ENCODE data around the gene USF2.

The USF2 gene

DNA sequence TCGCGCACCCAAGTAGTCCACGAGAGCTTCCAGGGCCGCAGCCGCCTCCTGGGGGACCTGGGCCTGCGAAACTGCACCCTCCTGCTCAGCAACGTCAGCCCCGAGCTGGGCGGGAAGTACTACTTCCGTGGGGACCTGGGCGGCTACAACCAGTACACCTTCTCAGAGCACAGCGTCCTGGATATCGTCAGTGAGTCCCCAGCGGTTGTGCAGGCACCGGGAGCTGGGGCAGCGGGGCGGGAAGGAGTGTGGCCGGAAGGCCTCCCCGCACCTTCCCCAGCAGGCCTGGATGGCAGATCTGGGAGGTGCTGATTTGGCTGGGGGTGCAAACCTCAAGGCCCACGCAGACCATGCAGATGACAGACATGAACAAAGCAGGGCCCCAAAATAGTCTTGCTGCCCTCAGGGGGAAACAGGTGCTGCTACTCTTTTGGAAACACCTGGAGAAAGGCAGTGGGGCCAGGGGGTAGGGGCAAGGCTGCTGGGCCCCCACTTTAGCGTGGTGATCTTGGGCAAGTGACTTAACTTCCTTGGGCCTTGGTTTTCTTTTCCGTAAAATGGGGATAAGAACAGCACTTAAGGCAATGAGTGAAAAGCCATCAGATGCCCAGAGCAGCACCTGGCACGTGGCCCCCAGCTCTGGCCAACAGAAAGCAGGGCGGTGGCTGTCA, 27.2 kb downstream of the USF2 start:
- no peak for TF ChIP-seq FOXP2 (optimal IDR thresholded peaks at IDR 0.05; ENCODE audit: control extremely low read depth, extremely low read length, insufficient read depth)
- no peak for TF ChIP-seq POLR2AphosphoS5 (IDR thresholded peaks at IDR 0.05; ENCODE audit: borderline replicate concordance, low read depth, low read length)
- TF ChIP-seq EZH2 (IDR thresholded peaks at IDR 0.05) = no peak
- no peaks in the 10 kb centered on the region for H3K9me3 ChIP-seq (ENCODE audit: low read depth, low read length)
- no peak overlapping the region for H3K27ac ChIP-seq
- DNase-seq (ENCODE audit: low read depth, low spot score) = no peak
- H3K9ac ChIP-seq (ENCODE audit: insufficient read length) = no peak overlapping the region
- no peak overlapping the region for H3K4me3 ChIP-seq
- H3K36me3 ChIP-seq (ENCODE audit: insufficient read depth, low read length) = no peaks in the 10 kb centered on the region

DNA sequence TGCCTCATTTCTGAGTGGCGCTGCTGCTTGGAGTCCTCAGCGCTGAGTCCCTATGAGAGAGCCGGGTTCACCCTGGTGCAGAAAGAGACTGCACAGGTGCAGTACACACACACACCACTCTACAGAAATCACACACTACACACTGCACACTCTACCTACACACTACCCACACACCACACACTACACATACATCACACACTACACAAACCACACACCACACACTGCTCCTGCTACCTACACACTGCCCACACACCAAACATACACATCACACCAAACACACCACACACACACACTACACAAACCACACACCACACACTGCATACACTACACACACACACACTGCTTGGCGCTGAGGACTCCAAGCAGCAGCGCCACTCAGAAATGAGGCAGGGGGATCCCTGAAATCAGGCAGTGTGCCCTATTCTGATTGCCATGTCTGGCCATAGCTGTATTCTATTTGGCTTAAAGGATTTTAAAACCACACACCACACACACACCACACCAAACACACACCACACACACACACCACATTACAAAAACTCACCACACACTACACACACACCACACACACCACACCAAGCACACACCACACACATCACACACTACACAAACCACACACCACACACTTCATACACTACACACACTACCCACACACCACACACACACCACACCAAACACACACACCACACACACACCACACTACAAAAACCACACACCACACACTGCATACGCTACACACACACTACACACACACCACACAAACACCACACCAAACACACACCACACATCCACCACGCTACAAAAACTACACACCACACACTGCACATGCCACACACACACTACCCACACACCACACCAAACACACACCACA, 28.1 kb downstream of the USF2 start:
- no peak for TF ChIP-seq FOXP2 (optimal IDR thresholded peaks at IDR 0.05; ENCODE audit: control extremely low read depth, extremely low read length, insufficient read depth)
- no peak for TF ChIP-seq POLR2AphosphoS5 (IDR thresholded peaks at IDR 0.05; ENCODE audit: borderline replicate concordance, low read depth, low read length)
- no peak for TF ChIP-seq EZH2 (IDR thresholded peaks at IDR 0.05)
- no peak overlapping the region for H3K9ac ChIP-seq (ENCODE audit: insufficient read length)
- no peak for DNase-seq (ENCODE audit: low read depth, low spot score)
- no peaks in the 10 kb centered on the region for H3K9me3 ChIP-seq (ENCODE audit: low read depth, low read length)
- H3K27ac ChIP-seq = no peak overlapping the region
- H3K4me3 ChIP-seq = no peak overlapping the region
- no peaks in the 10 kb centered on the region for H3K36me3 ChIP-seq (ENCODE audit: insufficient read depth, low read length)

DNA sequence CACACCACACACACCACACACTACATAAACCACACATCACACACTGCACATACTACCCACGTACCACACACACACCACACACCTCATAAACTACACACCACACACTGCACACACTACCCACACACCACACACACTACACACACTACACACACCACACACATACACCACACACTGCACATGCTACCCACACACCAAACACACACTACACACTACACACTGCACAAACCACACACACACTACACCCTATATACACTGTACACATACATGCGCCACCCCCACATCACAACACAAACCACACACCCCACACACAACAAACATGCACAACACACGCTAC, 28.7 kb downstream of the USF2 start:
- no peaks in the 10 kb centered on the region for H3K36me3 ChIP-seq (ENCODE audit: insufficient read depth, low read length)
- H3K9me3 ChIP-seq (ENCODE audit: low read depth, low read length) = no peaks in the 10 kb centered on the region
- no peak overlapping the region for H3K9ac ChIP-seq (ENCODE audit: insufficient read length)
- no peak for TF ChIP-seq EZH2 (IDR thresholded peaks at IDR 0.05)
- no peak for TF ChIP-seq FOXP2 (optimal IDR thresholded peaks at IDR 0.05; ENCODE audit: control extremely low read depth, extremely low read length, insufficient read depth)
- TF ChIP-seq POLR2AphosphoS5 (IDR thresholded peaks at IDR 0.05; ENCODE audit: borderline replicate concordance, low read depth, low read length) = no peak
- DNase-seq (ENCODE audit: low read depth, low spot score) = no peak
- no peak overlapping the region for H3K27ac ChIP-seq
- H3K4me3 ChIP-seq = no peak overlapping the region

DNA sequence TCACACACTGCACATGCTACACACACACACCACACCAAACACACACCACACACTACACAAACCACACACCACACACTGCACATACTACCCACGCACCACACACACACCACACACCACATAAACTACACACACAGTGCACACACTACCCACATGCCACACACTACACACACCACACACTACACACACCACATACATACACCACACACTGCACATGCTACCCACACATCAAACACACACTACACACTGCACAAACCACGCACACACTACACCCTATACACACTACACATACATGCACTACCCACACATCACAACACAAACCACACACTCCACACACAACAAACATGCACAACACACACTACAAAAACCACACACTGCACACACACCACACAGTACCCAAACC, 29.2 kb downstream of the USF2 start:
- no peaks in the 10 kb centered on the region for H3K9me3 ChIP-seq (ENCODE audit: low read depth, low read length)
- no peak overlapping the region for H3K9ac ChIP-seq (ENCODE audit: insufficient read length)
- DNase-seq (ENCODE audit: low read depth, low spot score) = no peak
- no peak overlapping the region for H3K4me3 ChIP-seq
- no peak overlapping the region for H3K27ac ChIP-seq
- TF ChIP-seq FOXP2 (optimal IDR thresholded peaks at IDR 0.05; ENCODE audit: control extremely low read depth, extremely low read length, insufficient read depth) (no peak), POLR2AphosphoS5 (IDR thresholded peaks at IDR 0.05; ENCODE audit: borderline replicate concordance, low read depth, low read length) (no peak), EZH2 (IDR thresholded peaks at IDR 0.05) (no peak)
- H3K36me3 ChIP-seq (ENCODE audit: insufficient read depth, low read length) = no peaks in the 10 kb centered on the region

DNA sequence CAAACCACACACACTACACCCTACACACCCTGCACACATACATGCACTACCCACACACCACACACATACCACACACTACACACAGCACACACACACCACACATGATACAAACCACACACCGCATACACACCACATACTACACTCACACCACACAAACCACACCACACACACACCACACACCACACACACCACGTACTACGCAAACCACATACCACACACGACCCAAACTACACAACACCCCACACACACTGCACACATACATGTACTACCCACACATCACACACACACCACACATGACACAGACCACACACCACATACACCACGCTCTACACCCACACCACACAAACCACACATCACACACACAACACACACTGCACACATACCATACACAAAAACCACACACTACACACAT, 29.8 kb downstream of the USF2 start:
- H3K27ac ChIP-seq = no peak overlapping the region
- DNase-seq (ENCODE audit: low read depth, low spot score) = no peak
- H3K4me3 ChIP-seq = no peak overlapping the region
- TF ChIP-seq POLR2AphosphoS5 (IDR thresholded peaks at IDR 0.05; ENCODE audit: borderline replicate concordance, low read depth, low read length) (no peak), FOXP2 (optimal IDR thresholded peaks at IDR 0.05; ENCODE audit: control extremely low read depth, extremely low read length, insufficient read depth) (no peak), EZH2 (IDR thresholded peaks at IDR 0.05) (no peak)
- no peak overlapping the region for H3K9ac ChIP-seq (ENCODE audit: insufficient read length)
- no peaks in the 10 kb centered on the region for H3K9me3 ChIP-seq (ENCODE audit: low read depth, low read length)
- no peaks in the 10 kb centered on the region for H3K36me3 ChIP-seq (ENCODE audit: insufficient read depth, low read length)

DNA sequence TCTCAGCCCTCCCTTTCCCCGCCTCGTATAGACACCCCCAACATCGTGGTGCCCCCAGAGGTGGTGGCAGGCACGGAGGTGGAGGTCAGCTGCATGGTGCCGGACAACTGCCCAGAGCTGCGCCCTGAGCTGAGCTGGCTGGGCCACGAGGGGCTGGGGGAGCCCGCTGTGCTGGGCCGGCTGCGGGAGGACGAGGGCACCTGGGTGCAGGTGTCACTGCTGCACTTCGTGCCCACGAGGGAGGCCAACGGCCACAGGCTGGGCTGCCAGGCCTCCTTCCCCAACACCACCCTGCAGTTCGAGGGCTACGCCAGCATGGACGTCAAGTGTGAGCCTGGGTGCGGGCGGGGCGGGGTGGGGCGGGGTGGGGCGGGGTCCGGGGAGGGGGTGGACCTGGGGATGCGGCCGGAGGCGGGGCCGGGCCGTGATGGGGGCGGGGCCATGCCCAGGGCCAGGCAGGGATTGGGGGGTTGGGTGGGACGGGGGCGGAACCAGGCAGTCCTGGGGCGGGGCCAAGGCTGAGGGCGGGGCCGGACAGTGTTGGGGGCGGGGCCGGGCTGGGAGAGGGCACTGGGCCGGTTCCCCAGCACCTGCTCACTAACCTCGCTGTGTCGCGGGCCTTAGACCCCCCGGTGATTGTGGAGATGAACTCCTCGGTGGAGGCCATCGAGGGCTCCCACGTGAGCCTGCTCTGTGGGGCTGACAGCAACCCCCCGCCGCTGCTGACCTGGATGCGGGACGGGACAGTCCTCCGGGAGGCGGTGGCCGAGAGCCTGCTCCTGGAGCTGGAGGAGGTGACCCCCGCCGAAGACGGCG, 31.0 kb downstream of the USF2 start:
- no peaks in the 10 kb centered on the region for H3K36me3 ChIP-seq (ENCODE audit: insufficient read depth, low read length)
- no peaks in the 10 kb centered on the region for H3K9me3 ChIP-seq (ENCODE audit: low read depth, low read length)
- DNase-seq (ENCODE audit: low read depth, low spot score) = no peak
- TF ChIP-seq POLR2AphosphoS5 (IDR thresholded peaks at IDR 0.05; ENCODE audit: borderline replicate concordance, low read depth, low read length) (no peak), EZH2 (IDR thresholded peaks at IDR 0.05) (no peak), FOXP2 (optimal IDR thresholded peaks at IDR 0.05; ENCODE audit: control extremely low read depth, extremely low read length, insufficient read depth) (no peak)
- no peak overlapping the region for H3K27ac ChIP-seq
- H3K4me3 ChIP-seq = no peak overlapping the region
- H3K9ac ChIP-seq (ENCODE audit: insufficient read length) = no peak overlapping the region

DNA sequence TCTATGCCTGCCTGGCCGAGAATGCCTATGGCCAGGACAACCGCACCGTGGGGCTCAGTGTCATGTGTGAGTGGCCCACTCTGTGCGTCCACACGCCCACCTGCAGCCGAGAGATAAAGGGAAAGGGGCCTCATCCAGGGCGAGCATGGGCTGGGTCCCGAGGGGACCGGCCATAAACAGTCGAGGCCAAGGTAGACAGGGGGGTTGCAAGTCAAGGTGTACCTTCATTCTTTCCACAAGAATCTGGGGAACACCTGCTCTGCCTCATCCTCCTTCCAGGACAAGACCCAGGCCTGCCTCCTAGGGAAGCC, 31.5 kb downstream of the USF2 start:
- Histone ChIP-seq H3K9ac (ENCODE audit: insufficient read length) (no peak overlapping the region), H3K27ac (no peak overlapping the region), H3K9me3 (ENCODE audit: low read depth, low read length) (no peaks in the 10 kb centered on the region), H3K4me3 (no peak overlapping the region), H3K36me3 (ENCODE audit: insufficient read depth, low read length) (no peaks in the 10 kb centered on the region)
- DNase-seq (ENCODE audit: low read depth, low spot score) = no peak
- no peak for TF ChIP-seq FOXP2 (optimal IDR thresholded peaks at IDR 0.05; ENCODE audit: control extremely low read depth, extremely low read length, insufficient read depth)
- TF ChIP-seq EZH2 (IDR thresholded peaks at IDR 0.05) = no peak
- no peak for TF ChIP-seq POLR2AphosphoS5 (IDR thresholded peaks at IDR 0.05; ENCODE audit: borderline replicate concordance, low read depth, low read length)

DNA sequence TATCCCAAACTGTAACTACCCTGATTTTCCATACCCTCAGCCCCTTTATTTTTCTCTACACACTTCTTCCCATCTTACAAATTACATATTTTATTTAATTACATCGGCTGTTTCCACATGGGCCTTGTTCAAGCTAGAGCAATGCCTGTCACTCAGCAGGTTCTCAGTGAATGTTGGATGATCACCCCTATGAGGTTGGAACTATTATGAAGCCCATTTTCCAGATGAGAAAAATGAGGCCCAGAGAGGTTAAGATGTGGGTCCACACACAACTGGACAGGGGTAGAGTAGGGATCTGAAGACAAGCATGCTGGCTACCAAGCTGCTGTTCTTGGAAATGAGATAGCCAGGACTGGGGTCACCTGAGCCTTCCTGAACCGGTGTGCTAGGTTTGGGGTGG, 33.2 kb downstream of the USF2 start:
- DNase-seq (ENCODE audit: low read depth, low spot score) = no peak
- H3K27ac ChIP-seq = no peak overlapping the region
- no peaks in the 10 kb centered on the region for H3K36me3 ChIP-seq (ENCODE audit: insufficient read depth, low read length)
- H3K4me3 ChIP-seq = no peak overlapping the region
- TF ChIP-seq FOXP2 (optimal IDR thresholded peaks at IDR 0.05; ENCODE audit: control extremely low read depth, extremely low read length, insufficient read depth) = no peak
- TF ChIP-seq EZH2 (IDR thresholded peaks at IDR 0.05) = no peak
- TF ChIP-seq POLR2AphosphoS5 (IDR thresholded peaks at IDR 0.05; ENCODE audit: borderline replicate concordance, low read depth, low read length) = no peak
- no peak overlapping the region for H3K9ac ChIP-seq (ENCODE audit: insufficient read length)
- no peaks in the 10 kb centered on the region for H3K9me3 ChIP-seq (ENCODE audit: low read depth, low read length)

All from SK-N-MC (cell line).